BLaER1 treated with 17β-estradiol and CSF1 and Interleukin-3, amounts not matched to agents 10 nM and 100 nM (cell line): ENCODE data around the gene BLNK.

Source experiments
- H3K27ac ChIP-seq, 11 experiments: shearing (Covaris generic); formaldehyde crosslinking; 2 replicates each; pipeline ENCODE4 v1.8.1; 2022
- H3K27me3 ChIP-seq, 11 experiments: shearing (Covaris generic); formaldehyde crosslinking; 2 replicates each; pipeline ENCODE4 v1.8.1; 2022
- H3K36me3 ChIP-seq, 11 experiments: shearing (Covaris generic); formaldehyde crosslinking; 2 replicates each; pipeline ENCODE4 v1.8.1; 2022
- H3K4me1 ChIP-seq, 10 experiments: shearing (Covaris generic); formaldehyde crosslinking; 2 replicates each; pipeline ENCODE4 v1.8.1; 2022
- H3K4me2 ChIP-seq, 11 experiments: shearing (Covaris generic); formaldehyde crosslinking; 2 replicates each; pipeline ENCODE4 v1.8.1; 2022
- H3K4me3 ChIP-seq, 10 experiments: shearing (Covaris generic); formaldehyde crosslinking; 2 replicates each; pipeline ENCODE4 v1.8.1; 2022
- H3K9ac ChIP-seq, 11 experiments: shearing (Covaris generic); formaldehyde crosslinking; 2 replicates each; pipeline ENCODE4 v1.8.1; 2022
- H3K9me3 ChIP-seq, 11 experiments: shearing (Covaris generic); formaldehyde crosslinking; replicated peaks in 1 of 11; 2 replicates each; pipeline ENCODE4 v1.8.1; 2022
- H4K20me1 ChIP-seq, 11 experiments: shearing (Covaris generic); formaldehyde crosslinking; 2 replicates each; pipeline ENCODE4 v1.8.1; 2022
- Cebpa-rat ChIP-seq, 11 experiments: shearing (Covaris generic); IDR thresholded peaks; 2 replicates each; pipeline ENCODE4 v1.8.1; 2022

The BLNK gene

DNA sequence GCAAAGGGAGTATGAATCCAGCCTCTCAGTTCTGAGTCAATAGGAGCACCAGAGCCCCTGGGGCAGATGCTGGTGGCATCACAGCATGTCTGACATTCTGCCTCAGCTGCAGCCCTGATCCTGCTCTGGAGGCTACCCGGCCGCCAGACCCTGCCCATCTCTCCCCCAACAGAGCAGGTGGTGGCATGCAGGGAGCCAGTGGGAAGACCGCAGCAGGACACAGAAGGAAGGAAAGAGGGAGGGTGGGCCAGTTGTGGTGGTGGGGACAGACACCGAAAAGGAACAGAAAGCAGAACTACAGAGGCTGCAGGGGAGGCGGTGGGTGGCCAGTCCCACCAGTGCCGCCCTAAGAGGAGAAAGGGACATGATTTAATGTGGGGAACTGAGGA, 35.3 kb downstream of the BLNK start:
- H3K4me2 ChIP-seq = peak overlapping the region; percentile 78 to 92 (median 88)

DNA sequence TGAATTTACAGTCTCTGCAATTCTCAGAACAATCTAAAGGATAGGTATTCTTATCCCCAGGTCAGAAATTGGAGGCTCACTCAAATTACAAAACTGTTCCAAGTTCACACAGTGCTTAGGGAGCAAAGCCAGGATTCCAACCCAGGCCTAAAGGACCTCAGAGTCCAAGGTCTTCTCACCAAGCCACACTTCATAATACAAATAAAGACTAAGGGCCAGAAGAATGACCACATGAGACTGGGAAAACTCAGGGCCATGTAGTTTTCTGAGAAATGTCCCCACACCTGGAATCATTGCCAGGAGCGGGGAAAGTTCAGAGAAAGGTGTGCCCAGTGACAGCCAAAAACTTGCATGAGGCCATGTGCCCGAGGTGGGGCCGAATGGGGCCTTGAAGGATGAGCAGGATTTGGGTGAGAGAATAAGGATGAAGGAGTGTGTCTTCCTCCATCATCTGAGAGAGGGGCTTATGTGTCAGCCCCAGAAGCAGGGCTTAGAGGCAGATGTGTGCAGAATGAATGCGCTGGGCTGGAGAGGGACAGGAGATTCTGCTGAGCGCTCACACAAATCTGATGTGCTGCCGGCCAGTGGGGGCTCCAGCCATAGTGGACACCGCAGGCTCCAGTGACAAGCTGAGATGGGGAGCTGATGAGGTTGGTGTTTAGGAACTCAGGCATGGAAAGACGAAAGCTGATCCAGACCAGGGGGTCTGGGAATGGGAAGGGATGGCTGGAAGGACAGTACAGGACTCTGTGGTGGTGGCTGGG, 35.9 kb downstream of the BLNK start:
- Histone ChIP-seq H4K20me1 (peaks cover 0 to 1% (median 0%) of the 10 kb centered on the region in 11 experiments; a peak in 1 of 22 replicates), H3K9me3 (no peaks in the 10 kb centered on the region), H3K27me3 (no peaks in the 10 kb centered on the region), H3K4me1 (peaks cover 55 to 100% (median 100%) of the 10 kb centered on the region in 10 experiments), H3K4me3 (peak overlapping the region in 7 of 10 experiments; percentile 9 to 49 (median 34); a peak in 10 of 20 replicates), H3K36me3 (peaks cover 0 to 65% (median 0%) of the 10 kb centered on the region in 11 experiments; a peak in 4 of 22 replicates), H3K9ac (peak overlapping the region in 9 of 11 experiments; percentile 13 to 71 (median 46); a peak in 15 of 22 replicates), H3K4me2 (peak overlapping the region; percentile 78 to 92 (median 88)), H3K27ac (peak overlapping the region in 9 of 11 experiments; percentile 28 to 84 (median 70); a peak in 18 of 22 replicates)
- no peak for TF ChIP-seq Cebpa-rat (IDR thresholded peaks at IDR 0.05)

More for the DNA sequence above, 35.3 kb downstream of the BLNK start:
- Histone ChIP-seq H3K9ac (peak overlapping the region in 10 of 11 experiments; percentile 13 to 71 (median 46); a peak in 15 of 22 replicates), H3K27me3 (no peaks in the 10 kb centered on the region), H3K27ac (peak overlapping the region in 9 of 11 experiments; percentile 28 to 84 (median 70); a peak in 18 of 22 replicates), H3K36me3 (peaks cover 0 to 69% (median 0%) of the 10 kb centered on the region in 11 experiments; a peak in 4 of 22 replicates), H3K4me1 (peaks cover 50 to 100% (median 100%) of the 10 kb centered on the region in 10 experiments), H3K9me3 (no peaks in the 10 kb centered on the region), H4K20me1 (no peaks in the 10 kb centered on the region), H3K4me3 (peak overlapping the region in 7 of 10 experiments; percentile 9 to 49 (median 34); a peak in 9 of 20 replicates)
- no peak for TF ChIP-seq Cebpa-rat (IDR thresholded peaks at IDR 0.05)

DNA sequence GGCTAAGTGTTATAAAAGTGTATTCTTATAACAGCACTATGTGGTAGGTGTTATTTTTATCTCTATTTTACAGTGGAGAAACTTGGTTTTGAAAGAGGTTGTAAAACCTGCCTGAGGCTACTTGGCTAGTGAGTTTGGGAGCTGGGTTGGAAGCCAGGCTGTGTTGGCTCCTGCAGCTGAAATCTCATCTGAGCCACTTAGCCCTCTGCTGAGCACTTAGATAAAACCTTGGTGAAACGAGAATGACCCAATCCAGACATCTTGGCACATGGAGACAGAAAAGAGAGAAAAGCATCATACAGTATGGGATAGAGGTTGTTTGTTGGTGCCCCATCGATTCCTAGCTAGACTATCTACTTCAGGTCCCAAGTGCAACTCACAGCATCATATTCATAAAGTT, 37.4 kb downstream of the BLNK start:
- no peak overlapping the region for H3K4me3 ChIP-seq
- H3K4me1 ChIP-seq = peaks cover 51 to 98% (median 92%) of the 10 kb centered on the region in 10 experiments
- H4K20me1 ChIP-seq = peaks cover 0 to 7% (median 0%) of the 10 kb centered on the region in 11 experiments; a peak in 1 of 22 replicates
- H3K27me3 ChIP-seq = no peaks in the 10 kb centered on the region
- no peaks in the 10 kb centered on the region for H3K9me3 ChIP-seq
- TF ChIP-seq Cebpa-rat (IDR thresholded peaks at IDR 0.05) = no peak
- peaks cover 0 to 64% (median 0%) of the 10 kb centered on the region in 11 experiments; a peak in 4 of 22 replicates for H3K36me3 ChIP-seq
- H3K27ac ChIP-seq = peak overlapping the region in 4 of 11 experiments; percentile 67 to 84 (median 76); a peak in 7 of 22 replicates
- H3K4me2 ChIP-seq = peak overlapping the region in 10 of 11 experiments; percentile 82 to 92 (median 90); a peak in 18 of 22 replicates
- 0 out of 22 replicates have a peak overlapping the region, but pooled peaks of 1 of the 11 experiments have one; percentile 71 for H3K9ac ChIP-seq

DNA sequence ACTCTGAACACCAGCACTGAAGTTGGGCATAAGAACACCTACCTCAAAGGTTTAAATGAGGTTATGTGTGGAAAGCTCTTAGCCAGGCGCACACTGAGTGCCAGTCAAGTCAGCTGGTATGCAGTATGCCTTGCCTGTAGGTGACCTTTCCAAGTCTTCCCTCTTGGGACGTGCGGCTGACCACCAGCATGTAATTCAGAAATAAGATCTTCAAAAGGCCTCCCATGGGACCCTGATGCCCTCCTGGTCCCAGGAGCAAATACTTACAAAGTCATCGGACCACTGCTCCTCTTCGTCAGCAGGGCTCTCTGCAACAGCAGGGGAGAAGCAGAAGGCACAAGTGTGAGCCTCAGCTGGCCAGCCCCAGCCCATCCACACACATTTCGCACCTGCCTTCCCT, 40.8 kb downstream of the BLNK start:
- no peak for TF ChIP-seq Cebpa-rat (IDR thresholded peaks at IDR 0.05)
- peaks cover 0 to 78% (median 14%) of the 10 kb centered on the region in 11 experiments; a peak in 12 of 22 replicates for H3K36me3 ChIP-seq
- H3K9me3 ChIP-seq = no peaks in the 10 kb centered on the region
- peak overlapping the region; percentile 15 to 92 (median 88); a peak in 21 of 22 replicates for H3K4me2 ChIP-seq
- H3K4me3 ChIP-seq = no peak overlapping the region; a peak in 1 of 20 replicates
- peak overlapping the region in 3 of 11 experiments; percentile 15 to 23 (median 18); a peak in 4 of 22 replicates for H3K27ac ChIP-seq
- no peaks in the 10 kb centered on the region for H3K27me3 ChIP-seq
- H4K20me1 ChIP-seq = peaks cover 0 to 7% (median 0%) of the 10 kb centered on the region in 11 experiments; a peak in 1 of 22 replicates
- H3K9ac ChIP-seq = peak overlapping the region in 4 of 11 experiments; percentile 4 to 31 (median 12); a peak in 4 of 22 replicates
- H3K4me1 ChIP-seq = peaks cover 19 to 88% (median 67%) of the 10 kb centered on the region in 10 experiments

DNA sequence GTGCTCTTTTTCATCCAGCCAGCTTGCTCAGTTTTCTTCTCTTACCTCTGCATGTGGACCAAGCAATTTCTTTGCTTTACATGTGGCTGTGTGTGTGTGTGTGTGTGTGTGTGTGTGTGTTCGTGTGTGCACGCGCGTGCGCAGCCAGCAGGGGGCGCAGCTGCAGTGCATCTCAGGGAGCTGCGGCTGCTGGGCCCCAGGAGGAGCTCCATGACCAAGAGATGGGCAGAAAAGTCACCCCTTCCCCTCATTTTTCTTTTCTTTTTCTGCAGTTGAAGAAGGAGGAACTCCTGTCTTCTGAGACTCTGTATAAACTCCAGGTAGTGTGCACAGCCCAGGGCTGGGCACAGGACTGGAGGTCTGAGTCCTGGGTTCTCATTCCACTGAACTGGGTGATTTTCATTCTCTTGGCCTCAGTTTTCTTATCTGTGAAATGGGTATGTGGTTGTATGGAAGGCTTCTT, 41.8 kb downstream of the BLNK start:
- Histone ChIP-seq H3K4me2 (peak overlapping the region in 3 of 11 experiments; percentile 91 to 92 (median 91); a peak in 3 of 22 replicates), H4K20me1 (peaks cover 0 to 7% (median 0%) of the 10 kb centered on the region in 11 experiments; a peak in 1 of 22 replicates), H3K9me3 (no peaks in the 10 kb centered on the region), H3K9ac (no peak overlapping the region), H3K27me3 (no peaks in the 10 kb centered on the region), H3K4me1 (peaks cover 10 to 84% (median 60%) of the 10 kb centered on the region in 10 experiments), H3K27ac (peak overlapping the region in 1 of 11 experiments; percentile 15; a peak in 1 of 22 replicates), H3K4me3 (no peak overlapping the region), H3K36me3 (peaks cover 0 to 82% (median 14%) of the 10 kb centered on the region in 11 experiments; a peak in 14 of 22 replicates)
- TF ChIP-seq Cebpa-rat (IDR thresholded peaks at IDR 0.05) = no peak

DNA sequence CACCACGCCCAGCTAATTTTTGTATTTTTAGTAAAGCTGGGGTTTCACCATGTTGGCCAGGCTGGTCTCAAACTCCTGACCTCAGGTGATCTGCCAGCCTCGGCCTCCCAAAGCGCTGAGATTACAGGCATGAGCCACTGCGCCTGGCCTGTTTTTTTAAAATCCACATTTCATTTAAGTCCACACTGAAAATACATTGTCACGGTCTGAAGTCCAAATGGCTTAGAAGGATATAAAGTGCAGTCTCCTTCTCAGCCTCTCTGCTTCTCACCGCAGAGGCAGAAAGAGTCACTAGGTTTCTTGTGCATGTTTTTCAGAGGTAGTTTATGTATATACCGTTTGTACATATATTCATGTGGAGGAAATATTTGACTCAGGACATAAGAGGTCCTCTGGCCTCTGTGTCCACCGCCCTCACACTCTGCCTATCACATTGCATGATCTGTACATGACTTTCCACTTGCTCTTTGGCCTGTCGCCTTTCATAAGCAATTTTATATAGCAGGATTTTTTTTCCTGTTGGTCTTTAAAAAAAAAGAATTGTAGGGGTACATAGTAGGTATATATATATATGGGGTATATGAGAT, 42.9 kb downstream of the BLNK start:
- TF ChIP-seq Cebpa-rat (IDR thresholded peaks at IDR 0.05) = no peak
- Histone ChIP-seq H3K27ac (no peak overlapping the region), H3K9ac (no peak overlapping the region), H3K4me3 (no peak overlapping the region), H3K36me3 (peaks cover 0 to 82% (median 23%) of the 10 kb centered on the region in 11 experiments; a peak in 18 of 22 replicates), H3K4me1 (peaks cover 7 to 75% (median 50%) of the 10 kb centered on the region in 10 experiments), H3K9me3 (no peaks in the 10 kb centered on the region), H4K20me1 (peaks cover 0 to 7% (median 0%) of the 10 kb centered on the region in 11 experiments; a peak in 1 of 22 replicates), H3K4me2 (0 out of 22 replicates have a peak overlapping the region, but pooled peaks of 2 of the 11 experiments have one; percentile 1 to 5), H3K27me3 (no peaks in the 10 kb centered on the region)

DNA sequence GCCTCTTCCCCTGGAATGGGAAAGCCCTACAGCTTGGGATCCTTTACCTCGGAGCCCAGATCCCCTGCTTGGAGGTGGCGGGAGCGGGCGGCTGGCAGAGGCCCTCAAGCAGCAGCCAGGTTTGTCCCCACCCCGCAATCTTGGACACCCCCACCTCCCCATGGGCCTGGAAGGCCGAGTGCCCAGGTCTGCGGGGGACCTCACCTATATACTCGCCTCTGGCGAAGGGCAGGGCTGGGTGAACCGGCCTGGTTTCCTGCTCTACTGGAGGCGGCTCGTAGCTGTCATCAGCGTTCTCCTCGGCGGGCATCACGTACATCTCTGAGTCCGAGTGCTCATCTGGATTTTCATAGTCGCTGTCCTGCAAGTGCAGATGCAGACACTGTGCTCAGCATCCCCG, 44.2 kb downstream of the BLNK start:
- Histone ChIP-seq H3K36me3 (peaks cover 0 to 82% (median 36%) of the 10 kb centered on the region in 11 experiments; a peak in 18 of 22 replicates), H3K9ac (0 out of 22 replicates have a peak overlapping the region, but pooled peaks of 1 of the 11 experiments have one; percentile 8), H3K27ac (no peak overlapping the region), H3K9me3 (no peaks in the 10 kb centered on the region), H3K4me3 (no peak overlapping the region), H3K4me1 (peaks cover 7 to 68% (median 40%) of the 10 kb centered on the region in 10 experiments), H4K20me1 (peaks cover 0 to 7% (median 0%) of the 10 kb centered on the region in 11 experiments; a peak in 1 of 22 replicates), H3K4me2 (peak overlapping the region in 3 of 11 experiments; percentile 3 to 30 (median 18); a peak in 1 of 22 replicates), H3K27me3 (no peaks in the 10 kb centered on the region)
- TF ChIP-seq Cebpa-rat (IDR thresholded peaks at IDR 0.05) = no peak

DNA sequence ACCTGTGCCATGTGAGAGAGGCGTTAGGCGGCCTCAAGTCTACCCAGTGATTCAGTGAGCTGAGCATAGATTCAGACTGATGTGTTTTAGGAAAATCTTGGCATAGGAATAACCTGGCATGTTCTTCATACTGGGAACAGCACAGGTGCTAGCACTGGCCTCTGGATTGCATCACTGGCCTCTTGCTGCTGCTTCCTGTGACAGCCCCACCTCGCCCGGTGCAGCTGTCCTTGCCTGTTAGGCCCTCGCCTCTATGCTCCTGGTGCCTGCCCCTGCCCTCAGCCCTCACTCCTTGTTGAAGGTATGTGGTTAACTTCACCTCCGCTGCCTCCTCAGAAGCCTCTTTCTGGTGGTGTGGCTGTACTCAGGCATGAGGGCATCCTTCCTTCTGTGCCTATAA, 46.2 kb downstream of the BLNK start:
- no peaks in the 10 kb centered on the region for H3K27me3 ChIP-seq
- no peak overlapping the region for H3K4me3 ChIP-seq
- H4K20me1 ChIP-seq = peaks cover 0 to 2% (median 0%) of the 10 kb centered on the region in 11 experiments; a peak in 1 of 22 replicates
- no peaks in the 10 kb centered on the region for H3K9me3 ChIP-seq
- H3K4me1 ChIP-seq = peaks cover 0 to 59% (median 27%) of the 10 kb centered on the region in 10 experiments; a peak in 16 of 20 replicates
- no peak overlapping the region for H3K9ac ChIP-seq
- H3K36me3 ChIP-seq = peaks cover 0 to 90% (median 43%) of the 10 kb centered on the region in 11 experiments; a peak in 18 of 22 replicates
- H3K4me2 ChIP-seq = no peak overlapping the region
- no peak for TF ChIP-seq Cebpa-rat (IDR thresholded peaks at IDR 0.05)
- H3K27ac ChIP-seq = no peak overlapping the region
